Colonic mucosa (tissue), 4 donors: ENCODE measurements around the gene UGDH. TPM values are rescaled to one million over a fixed set of nuclear protein-coding genes. Genes with fewer than 3 reads are reported as not detected.

Experiments
- DNase-seq: peaks from one replicate; pipeline ENCODE4 v3.0.0-alpha.2; 2020
- H3K27ac ChIP-seq: fragments of 200-600 bp; one replicate; pipeline ENCODE4 v1.8.0; 2021
- H3K27me3 ChIP-seq: fragments of 200-600 bp; one replicate; pipeline ENCODE4 v1.8.0; 2021
- H3K36me3 ChIP-seq: fragments of 200-600 bp; one replicate; pipeline ENCODE4 v1.8.0; 2021
- H3K4me1 ChIP-seq: fragments of 200-600 bp; one replicate; pipeline ENCODE4 v1.8.0; 2021; ENCODE audit warnings: mild to moderate bottlenecking
- H3K4me3 ChIP-seq: fragments of 200-600 bp; one replicate; pipeline ENCODE4 v1.8.0; 2021
- H3K9ac ChIP-seq, 2 donors: one replicate each; pipeline ENCODE4 v1.7.0; 2013; ENCODE audit warnings: control low read depth in 2 of 2, low read depth in 2 of 2, low read length in 2 of 2
- H3K9me3 ChIP-seq: fragments of 200-600 bp; one replicate; pipeline ENCODE4 v1.8.0; 2021
- intact Hi-C: fragments of 100-400 bp; cut with DNase I; formaldehyde crosslinking; loops from one replicate; pipeline ENCODE4 v1.14.1; 2022
- total RNA-seq, 2 donors: library from RNA; stranded (reverse); fragmentation: NEBNext Ultra II Directional in 1 of 2; extraction: Animal tissue kit (Norgen Biotek cat#: 25700) in 1 of 2; gene quantifications; one replicate each; pipeline ENCODE4 v1.2.1, GENCODE V29; 2021
- TF ChIP-seq, protein P1 (sequence below): fragments of 200-600 bp; IDR thresholded peaks from one replicate; pipeline ENCODE4 v1.8.0; 2022; ENCODE audit warnings: antibody characterized with exemption, mild to moderate bottlenecking
- donor health status: healthy.
- donor health status: DM: no; HTN: no; CAD: no.
- donor health status: DM: no; HTN: no; CAD: no.

UGDH gene
- total RNA-seq, 2 donors from 2014 or later = 265 to 328 TPM

DNA sequence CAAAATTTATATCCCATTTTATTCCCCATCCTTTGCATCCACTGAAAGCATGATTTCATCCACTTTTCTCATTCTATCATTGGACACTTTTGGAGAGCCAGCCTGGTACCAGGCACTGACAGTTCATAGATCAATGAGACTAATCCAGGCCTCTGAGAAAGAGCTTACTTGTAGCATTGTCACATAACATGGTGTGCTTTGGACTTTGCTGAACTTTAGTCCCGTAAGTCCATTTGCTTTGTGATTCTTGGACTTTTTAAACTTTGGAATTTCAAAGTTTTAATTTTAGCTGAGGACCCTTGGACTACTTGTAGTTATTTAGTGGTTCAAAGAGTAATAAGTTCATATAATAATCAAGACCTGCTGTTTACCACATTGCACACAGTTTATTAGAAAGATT is 56.8 kb downstream of the UGDH start:
- DNase-seq = no peak
- Histone ChIP-seq H3K4me3 (no peak overlapping the region), H3K27me3 (no peaks in the 10 kb centered on the region), H3K4me1 (no peaks in the 10 kb centered on the region), H3K27ac (no peak overlapping the region), H3K9me3 (no peaks in the 10 kb centered on the region), H3K36me3 (no peaks in the 10 kb centered on the region), H3K9ac (no peak overlapping the region)
- TF ChIP-seq, protein P1, sequence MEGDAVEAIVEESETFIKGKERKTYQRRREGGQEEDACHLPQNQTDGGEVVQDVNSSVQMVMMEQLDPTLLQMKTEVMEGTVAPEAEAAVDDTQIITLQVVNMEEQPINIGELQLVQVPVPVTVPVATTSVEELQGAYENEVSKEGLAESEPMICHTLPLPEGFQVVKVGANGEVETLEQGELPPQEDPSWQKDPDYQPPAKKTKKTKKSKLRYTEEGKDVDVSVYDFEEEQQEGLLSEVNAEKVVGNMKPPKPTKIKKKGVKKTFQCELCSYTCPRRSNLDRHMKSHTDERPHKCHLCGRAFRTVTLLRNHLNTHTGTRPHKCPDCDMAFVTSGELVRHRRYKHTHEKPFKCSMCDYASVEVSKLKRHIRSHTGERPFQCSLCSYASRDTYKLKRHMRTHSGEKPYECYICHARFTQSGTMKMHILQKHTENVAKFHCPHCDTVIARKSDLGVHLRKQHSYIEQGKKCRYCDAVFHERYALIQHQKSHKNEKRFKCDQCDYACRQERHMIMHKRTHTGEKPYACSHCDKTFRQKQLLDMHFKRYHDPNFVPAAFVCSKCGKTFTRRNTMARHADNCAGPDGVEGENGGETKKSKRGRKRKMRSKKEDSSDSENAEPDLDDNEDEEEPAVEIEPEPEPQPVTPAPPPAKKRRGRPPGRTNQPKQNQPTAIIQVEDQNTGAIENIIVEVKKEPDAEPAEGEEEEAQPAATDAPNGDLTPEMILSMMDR = no peak
- intact Hi-C loops = no loop called here

GRCh38 chr4:39469429-39470077 is 57.7 kb downstream of the UGDH start:
- Histone ChIP-seq H3K27me3 (no peaks in the 10 kb centered on the region), H3K36me3 (no peaks in the 10 kb centered on the region), H3K4me3 (no peak overlapping the region), H3K9ac (no peak overlapping the region), H3K4me1 (no peaks in the 10 kb centered on the region), H3K9me3 (no peaks in the 10 kb centered on the region), H3K27ac (no peak overlapping the region)
- intact Hi-C loops = loop anchor here (5.0 kb wide), 1 partner anchor 508 kb away; the partner anchor contains the start of gene PDS5A
- peak; percentile 46 for DNase-seq
- TF ChIP-seq, protein P1 = peak; percentile 69

DNA sequence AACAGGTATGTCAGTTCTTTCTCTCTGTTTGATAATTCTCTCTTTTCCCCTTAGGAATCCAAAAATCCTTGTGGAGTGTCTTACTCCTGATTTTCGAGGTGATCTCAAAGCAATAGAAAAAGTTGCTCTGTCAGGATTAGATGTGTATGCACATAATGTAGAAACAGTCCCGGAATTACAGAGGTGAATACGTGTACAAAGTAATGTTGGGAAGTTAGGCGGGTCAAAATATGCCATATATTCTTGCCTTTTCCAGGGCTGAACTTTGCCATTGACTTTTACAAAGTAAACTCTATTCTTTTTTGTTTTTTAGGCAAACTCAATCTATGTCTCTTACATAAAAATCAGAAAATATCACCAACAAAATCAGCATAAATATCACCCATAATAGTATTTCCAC is 59.8 kb downstream of the UGDH start:
- intact Hi-C loops = loop anchor here (5.0 kb wide), 1 partner anchor 510 kb away; the partner anchor contains the start of gene PDS5A
- Histone ChIP-seq H3K27ac (no peak overlapping the region), H3K36me3 (no peaks in the 10 kb centered on the region), H3K27me3 (no peaks in the 10 kb centered on the region), H3K9ac (no peak overlapping the region), H3K4me3 (no peak overlapping the region), H3K9me3 (no peaks in the 10 kb centered on the region), H3K4me1 (no peaks in the 10 kb centered on the region)
- TF ChIP-seq, protein P1 = no peak
- DNase-seq = no peak

GRCh38 chr4:39466747-39467146 is 60.5 kb downstream of the UGDH start:
- H3K27me3 ChIP-seq = no peaks in the 10 kb centered on the region
- no peaks in the 10 kb centered on the region for H3K36me3 ChIP-seq
- TF ChIP-seq, protein P1 = no peak
- H3K9ac ChIP-seq = no peak overlapping the region
- no peaks in the 10 kb centered on the region for H3K4me1 ChIP-seq
- no peaks in the 10 kb centered on the region for H3K9me3 ChIP-seq
- intact Hi-C loops = loop anchor here (5.0 kb wide), 1 partner anchor 511 kb away; the partner anchor contains the start of gene PDS5A
- H3K27ac ChIP-seq = peak overlapping the region; percentile 9
- H3K4me3 ChIP-seq = no peak overlapping the region
- no peak for DNase-seq

DNA sequence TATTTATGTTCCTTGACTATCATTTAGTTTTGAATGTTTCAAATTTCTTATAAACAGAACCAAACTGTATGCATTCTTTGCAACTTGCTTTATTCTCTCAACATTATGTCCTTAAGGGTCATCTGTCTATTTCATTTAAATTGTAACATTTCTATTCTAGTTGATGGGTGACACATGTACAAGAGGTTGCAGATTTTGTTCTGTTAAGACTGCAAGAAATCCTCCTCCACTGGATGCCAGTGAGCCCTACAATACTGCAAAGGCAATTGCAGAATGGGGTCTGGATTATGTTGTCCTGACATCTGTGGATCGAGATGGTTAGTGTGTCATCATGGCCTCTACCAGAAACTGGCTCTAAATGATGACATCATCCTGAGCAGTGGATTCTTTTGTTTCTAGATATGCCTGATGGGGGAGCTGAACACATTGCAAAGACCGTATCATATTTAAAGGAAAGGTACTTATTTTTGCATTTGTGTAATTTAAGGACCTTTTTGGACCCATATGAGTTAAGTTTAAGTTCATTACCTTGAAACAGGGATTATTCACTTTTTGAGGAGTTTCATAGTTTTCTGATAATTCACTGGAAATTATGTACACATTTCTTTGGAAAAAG is 62.2 kb downstream of the UGDH start:
- no peak overlapping the region for H3K9ac ChIP-seq
- H3K4me1 ChIP-seq = no peaks in the 10 kb centered on the region
- DNase-seq = no peak
- H3K9me3 ChIP-seq = no peaks in the 10 kb centered on the region
- no peak overlapping the region for H3K27ac ChIP-seq
- TF ChIP-seq, protein P1 = no peak
- no peaks in the 10 kb centered on the region for H3K36me3 ChIP-seq
- no peaks in the 10 kb centered on the region for H3K27me3 ChIP-seq
- intact Hi-C loops = loop anchor here (5.0 kb wide), 1 partner anchor 512 kb away; the partner anchor contains the start of gene PDS5A
- no peak overlapping the region for H3K4me3 ChIP-seq
